Measurements from ENCODE around the gene ATP2C2. TPM values are rescaled to one million over a fixed set of nuclear protein-coding genes. Genes with fewer than 3 reads are reported as not detected.
"Not testable (repeated sequence)": the region's sequence is repeated elsewhere in the genome, so short reads cannot be mapped to it uniquely, and the experiment has no call there.

Gene ATP2C2
- total RNA-seq, 2 experiments from 2014 or later: not detected

GRCh38 chr16:84446084-84446483 lies 77.7 kb downstream of the ATP2C2 start:
- H3K27me3 Mint-ChIP-seq (ENCODE audit: low read depth): peaks cover 16% of the 10 kb centered on the region
- no peaks in the 10 kb centered on the region for H3K36me3 Mint-ChIP-seq (ENCODE audit: low read depth)
- H3K4me3 Mint-ChIP-seq: no peak overlapping the region
- no peak overlapping the region for H3K27ac Mint-ChIP-seq
- ChIA-PET POLR2A (no interaction called here), CTCF (no interaction called here)
- DNase-seq (no peak), ATAC-seq (no peak)
- H3K4me1 Mint-ChIP-seq (ENCODE audit: low read depth): no peaks in the 10 kb centered on the region
- no peaks in the 10 kb centered on the region for H3K9me3 Mint-ChIP-seq (ENCODE audit: insufficient read depth)

GRCh38 chr16:84446596-84447392 lies 78.5 kb downstream of the ATP2C2 start:
- H3K4me3 Mint-ChIP-seq: no peak overlapping the region
- H3K9me3 Mint-ChIP-seq (ENCODE audit: insufficient read depth): no peaks in the 10 kb centered on the region
- ChIA-PET POLR2A (no interaction called here), CTCF (no interaction called here)
- H3K27ac Mint-ChIP-seq: no peak overlapping the region
- no peak for DNase-seq
- no peaks in the 10 kb centered on the region for H3K36me3 Mint-ChIP-seq (ENCODE audit: low read depth)
- H3K4me1 Mint-ChIP-seq (ENCODE audit: low read depth): no peaks in the 10 kb centered on the region
- no peak for ATAC-seq
- H3K27me3 Mint-ChIP-seq (ENCODE audit: low read depth): peaks cover 16% of the 10 kb centered on the region

- peaks cover 3% of the 10 kb centered on the region for H3K36me3 Mint-ChIP-seq (ENCODE audit: low read depth)
- H3K4me1 Mint-ChIP-seq (ENCODE audit: low read depth): no peaks in the 10 kb centered on the region
- DNase-seq (no peak), ATAC-seq (no peak)
- ChIA-PET CTCF (no interaction called here), POLR2A (no interaction called here)
- H3K9me3 Mint-ChIP-seq (ENCODE audit: insufficient read depth): no peaks in the 10 kb centered on the region
- H3K27ac Mint-ChIP-seq: no peak overlapping the region
- H3K4me3 Mint-ChIP-seq: no peak overlapping the region
- peaks cover 9% of the 10 kb centered on the region for H3K27me3 Mint-ChIP-seq (ENCODE audit: low read depth)
Measured at GRCh38 chr16:84448444-84448843, 80.1 kb downstream of the ATP2C2 start.

GRCh38 chr16:84449156-84450140 lies 81.1 kb downstream of the ATP2C2 start:
- Mint-ChIP-seq H3K9me3 (ENCODE audit: insufficient read depth) (no peaks in the 10 kb centered on the region), H3K27me3 (ENCODE audit: low read depth) (peaks cover 4% of the 10 kb centered on the region), H3K4me3 (no peak overlapping the region), H3K4me1 (ENCODE audit: low read depth) (no peaks in the 10 kb centered on the region), H3K36me3 (ENCODE audit: low read depth) (peaks cover 4% of the 10 kb centered on the region), H3K27ac (peak overlapping the region; percentile 51)
- POLR2A ChIA-PET: no interaction called here
- CTCF ChIA-PET: no interaction called here
- DNase-seq: no peak
- ATAC-seq: no peak

- ChIA-PET POLR2A (interaction anchor here (0.6 kb wide), 1 partner anchor 361 kb away, joined by 3 read pairs; no protein-coding TSS in a partner anchor), CTCF (no interaction called here)
- ATAC-seq: no peak
- DNase-seq: no peak
- Mint-ChIP-seq H3K9me3 (ENCODE audit: insufficient read depth) (no peaks in the 10 kb centered on the region), H3K36me3 (ENCODE audit: low read depth) (peaks cover 4% of the 10 kb centered on the region), H3K27ac (no peak overlapping the region), H3K4me3 (no peak overlapping the region), H3K4me1 (ENCODE audit: low read depth) (no peaks in the 10 kb centered on the region), H3K27me3 (ENCODE audit: low read depth) (no peaks in the 10 kb centered on the region)
Measured at GRCh38 chr16:84450176-84450865, 82.0 kb downstream of the ATP2C2 start.

- not testable (repeated sequence) for H3K27me3 Mint-ChIP-seq (ENCODE audit: low read depth); ATAC-seq
- POLR2A ChIA-PET: interaction anchor here (0.6 kb wide), 1 partner anchor 362 kb away, joined by 3 read pairs; no protein-coding TSS in a partner anchor
Measured at GRCh38 chr16:84451010-84451676, 82.8 kb downstream of the ATP2C2 start.

GRCh38 chr16:84451781-84452180 lies 83.4 kb downstream of the ATP2C2 start:
- no peak for DNase-seq
- no peak for ATAC-seq
- POLR2A ChIA-PET: no interaction called here
- no peaks in the 10 kb centered on the region for H3K9me3 Mint-ChIP-seq (ENCODE audit: insufficient read depth)
- H3K4me3 Mint-ChIP-seq: no peak overlapping the region
- H3K27me3 Mint-ChIP-seq (ENCODE audit: low read depth): no peaks in the 10 kb centered on the region
- peaks cover 4% of the 10 kb centered on the region for H3K36me3 Mint-ChIP-seq (ENCODE audit: low read depth)
- H3K27ac Mint-ChIP-seq: no peak overlapping the region
- CTCF ChIA-PET: no interaction called here
- H3K4me1 Mint-ChIP-seq (ENCODE audit: low read depth): no peaks in the 10 kb centered on the region

More at GRCh38 chr16:84451010-84451676, 82.8 kb downstream of the ATP2C2 start:
- H3K36me3 Mint-ChIP-seq (ENCODE audit: low read depth); H3K4me1 Mint-ChIP-seq (ENCODE audit: low read depth); DNase-seq; H3K4me3 Mint-ChIP-seq; H3K9me3 Mint-ChIP-seq (ENCODE audit: insufficient read depth); CTCF ChIA-PET: not testable (repeated sequence)
- H3K27ac Mint-ChIP-seq: peak overlapping the region; percentile 61

- Mint-ChIP-seq H3K27me3 (ENCODE audit: low read depth) (no peaks in the 10 kb centered on the region), H3K36me3 (ENCODE audit: low read depth) (peaks cover 4% of the 10 kb centered on the region), H3K27ac (no peak overlapping the region), H3K4me3 (no peak overlapping the region), H3K9me3 (ENCODE audit: insufficient read depth) (no peaks in the 10 kb centered on the region), H3K4me1 (ENCODE audit: low read depth) (no peaks in the 10 kb centered on the region)
- DNase-seq: no peak
- no peak for ATAC-seq
- ChIA-PET CTCF (interaction anchor here (1.1 kb wide), 1 partner anchor 273 kb away, joined by 3 read pairs; no protein-coding TSS in a partner anchor), POLR2A (no interaction called here)
Measured at GRCh38 chr16:84453061-84453752, 84.9 kb downstream of the ATP2C2 start.

GRCh38 chr16:84454611-84455010 lies 86.3 kb downstream of the ATP2C2 start:
- peaks cover 15% of the 10 kb centered on the region for H3K36me3 Mint-ChIP-seq (ENCODE audit: low read depth)
- DNase-seq (no peak), ATAC-seq (no peak)
- H3K4me1 Mint-ChIP-seq (ENCODE audit: low read depth): no peaks in the 10 kb centered on the region
- no peak overlapping the region for H3K27ac Mint-ChIP-seq
- H3K4me3 Mint-ChIP-seq: no peak overlapping the region
- CTCF ChIA-PET: no interaction called here
- no peaks in the 10 kb centered on the region for H3K9me3 Mint-ChIP-seq (ENCODE audit: insufficient read depth)
- H3K27me3 Mint-ChIP-seq (ENCODE audit: low read depth): no peaks in the 10 kb centered on the region
- POLR2A ChIA-PET: interaction anchor here (0.6 kb wide), 1 partner anchor 314 kb away, joined by 3 read pairs; no protein-coding TSS in a partner anchor

- ATAC-seq (no peak), DNase-seq (no peak)
- ChIA-PET POLR2A (interaction anchor here (0.6 kb wide), 1 partner anchor 314 kb away, joined by 3 read pairs; no protein-coding TSS in a partner anchor), CTCF (no interaction called here)
- Mint-ChIP-seq H3K9me3 (ENCODE audit: insufficient read depth) (no peaks in the 10 kb centered on the region), H3K27me3 (ENCODE audit: low read depth) (no peaks in the 10 kb centered on the region), H3K4me1 (ENCODE audit: low read depth) (no peaks in the 10 kb centered on the region), H3K4me3 (no peak overlapping the region), H3K36me3 (ENCODE audit: low read depth) (peaks cover 18% of the 10 kb centered on the region), H3K27ac (no peak overlapping the region)
Measured at GRCh38 chr16:84455031-84455430, 86.7 kb downstream of the ATP2C2 start.
